Stimulated activated CD8-positive, alpha-beta memory T cell treated with anti-CD3 and anti-CD28 coated beads, Interleukin-15, amount 100 ng/mL, for 24 hours (primary cell): ENCODE data around the gene TMEM81.

Source experiments
- DNase-seq: peaks from one replicate; pipeline ENCODE4 v3.0.0-alpha.2; 2020; ENCODE audit warnings: low read depth

The TMEM81 gene, protein sequence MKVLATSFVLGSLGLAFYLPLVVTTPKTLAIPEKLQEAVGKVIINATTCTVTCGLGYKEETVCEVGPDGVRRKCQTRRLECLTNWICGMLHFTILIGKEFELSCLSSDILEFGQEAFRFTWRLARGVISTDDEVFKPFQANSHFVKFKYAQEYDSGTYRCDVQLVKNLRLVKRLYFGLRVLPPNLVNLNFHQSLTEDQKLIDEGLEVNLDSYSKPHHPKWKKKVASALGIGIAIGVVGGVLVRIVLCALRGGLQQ

DNA sequence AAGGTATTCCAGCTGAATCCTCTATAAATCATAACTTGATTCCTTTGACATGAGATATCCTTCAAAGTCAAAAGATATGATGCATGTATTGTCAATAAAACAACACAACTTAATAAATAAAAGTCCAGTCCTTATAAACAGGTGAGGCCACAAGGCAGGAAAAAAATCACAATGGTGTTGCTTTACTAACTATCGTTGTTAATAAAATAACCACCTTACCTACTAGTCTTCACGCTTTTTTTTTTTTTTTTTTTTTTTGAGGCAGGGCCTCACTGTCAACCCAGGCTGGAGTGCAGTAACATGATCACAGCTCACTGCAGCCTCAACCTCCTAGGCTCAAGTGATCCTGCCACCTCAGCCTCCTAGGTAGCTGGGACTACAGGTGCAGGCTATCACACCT, at the start of gene TMEM81:
TSS of gene TMEM81 (minus strand) at position 101 of the 400 bp plus-strand sequence. CDS start 140 bp downstream, outside the sequence.
- no peak for DNase-seq

DNA sequence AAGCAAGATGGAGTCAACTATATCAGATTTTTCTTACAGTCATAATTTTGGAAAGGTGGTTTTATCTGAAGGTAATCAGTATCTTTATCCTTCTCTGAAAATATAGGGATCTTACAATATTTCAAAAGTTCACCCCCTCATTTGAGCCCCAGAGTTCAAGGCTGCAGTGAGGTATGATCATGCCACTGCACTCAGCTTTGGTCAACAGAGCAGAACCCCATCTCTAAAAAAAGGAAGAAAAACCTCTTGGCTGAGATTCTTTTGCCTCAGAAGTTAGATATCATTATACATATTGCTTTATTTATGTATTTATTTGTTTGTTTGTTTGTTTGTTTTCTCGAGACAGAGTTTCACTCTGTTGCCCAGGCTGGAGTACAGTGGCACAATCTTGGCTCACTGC, 49.0 kb upstream of the TMEM81 start:
- no peak for DNase-seq

DNA sequence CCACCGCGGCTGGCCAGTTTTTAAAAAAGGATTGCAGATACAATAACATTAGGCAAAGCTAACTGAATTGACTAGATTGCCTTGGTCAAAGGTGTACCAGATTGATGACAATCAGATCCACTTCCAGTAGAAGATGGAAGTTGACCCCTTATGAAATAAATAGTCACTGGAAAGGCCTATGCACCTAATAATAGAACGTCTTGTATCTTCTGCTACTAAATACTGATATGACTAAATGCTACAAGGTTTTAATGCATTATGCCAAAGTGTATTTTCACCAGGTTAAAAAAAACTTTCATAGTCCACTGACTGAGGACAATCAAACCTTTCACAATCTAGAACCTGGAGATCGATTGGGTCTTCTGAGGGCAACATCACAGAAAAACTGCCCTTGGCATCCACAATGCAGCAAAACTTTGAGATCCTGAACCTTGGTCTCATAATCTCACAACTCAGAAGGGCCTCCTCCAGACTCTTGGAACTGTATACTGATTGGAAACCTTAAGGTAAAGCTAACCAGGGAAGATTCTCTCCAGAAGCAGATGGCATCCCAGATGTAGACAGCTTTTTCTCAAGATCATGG, 45.3 kb upstream of the TMEM81 start:
- DNase-seq, result no peak

DNA sequence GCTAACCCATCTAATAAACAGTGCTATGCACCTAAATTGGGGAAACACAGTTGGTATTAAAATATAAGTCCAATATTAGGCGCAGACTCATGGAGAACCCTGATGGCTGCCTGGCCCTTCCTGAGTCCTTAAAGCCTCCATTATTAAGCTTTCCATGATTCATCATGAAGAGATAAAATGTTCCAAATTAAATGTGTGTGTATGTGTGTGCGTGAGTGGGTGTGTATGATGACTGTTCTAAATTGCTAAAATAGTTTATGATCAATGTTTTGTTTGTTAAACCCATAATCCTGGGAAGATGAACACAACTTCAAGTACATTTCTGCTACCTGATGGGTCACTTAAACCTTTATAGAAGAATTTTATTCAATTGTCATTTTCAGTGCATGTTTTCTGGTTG, 43.8 kb upstream of the TMEM81 start:
- DNase-seq, result no peak

DNA sequence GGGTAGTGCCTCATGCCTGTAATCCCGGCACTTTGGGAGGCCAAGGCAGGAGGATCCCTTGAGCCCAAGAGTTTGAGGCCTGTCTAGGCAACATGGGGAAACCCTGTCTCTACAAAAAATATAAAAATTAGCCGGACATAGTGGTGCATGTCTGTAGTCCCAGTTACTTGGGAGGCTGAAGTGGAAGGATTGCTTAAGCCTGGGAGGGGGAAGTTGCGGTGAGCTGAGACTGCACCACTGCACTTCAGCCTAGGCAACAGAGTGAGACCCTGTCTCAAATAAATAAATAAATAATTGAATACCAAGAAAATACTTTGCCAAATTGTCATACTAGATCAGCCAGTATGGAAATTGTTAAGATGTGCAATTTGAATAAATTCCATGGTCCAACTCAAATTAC, 43.4 kb upstream of the TMEM81 start:
- no peak for DNase-seq

DNA sequence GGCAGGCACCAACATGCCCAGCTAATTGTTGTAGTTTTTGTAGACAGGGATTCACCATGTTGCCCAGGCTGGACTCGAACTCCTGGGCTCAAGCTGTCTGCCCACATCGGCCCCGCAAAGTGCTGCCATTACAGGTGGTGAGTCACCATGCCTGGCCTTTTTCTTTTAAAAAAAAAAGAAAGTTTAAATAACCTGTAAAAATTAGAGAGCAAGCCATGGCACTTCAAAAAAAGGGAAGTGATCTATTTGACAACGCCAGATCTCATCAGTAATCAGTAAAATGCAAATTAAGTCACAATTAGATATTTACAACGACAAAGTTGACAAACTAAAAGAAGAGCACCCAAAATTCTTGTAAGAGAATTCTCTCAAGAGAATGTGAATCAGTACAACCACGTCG, 40.5 kb upstream of the TMEM81 start:
- DNase-seq, result no peak

DNA sequence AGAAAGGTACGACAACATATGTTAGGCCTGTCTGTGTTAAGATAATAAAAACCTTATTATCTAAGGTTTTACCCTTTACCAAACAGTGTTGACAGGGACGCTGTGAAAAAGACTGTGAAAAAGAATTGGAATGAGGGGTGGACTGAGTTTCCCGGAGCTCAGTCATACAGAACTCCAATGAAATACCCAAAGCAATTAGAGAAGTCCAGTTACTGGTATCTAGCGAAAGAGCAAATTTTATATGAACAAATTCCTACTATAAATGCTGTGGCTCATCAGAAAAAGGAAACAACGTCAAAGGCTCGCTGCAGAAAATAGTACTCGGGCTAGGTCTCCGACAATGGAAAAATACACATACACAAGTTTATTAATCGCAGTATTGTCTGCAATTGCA, 38.2 kb upstream of the TMEM81 start:
- no peak for DNase-seq

DNA sequence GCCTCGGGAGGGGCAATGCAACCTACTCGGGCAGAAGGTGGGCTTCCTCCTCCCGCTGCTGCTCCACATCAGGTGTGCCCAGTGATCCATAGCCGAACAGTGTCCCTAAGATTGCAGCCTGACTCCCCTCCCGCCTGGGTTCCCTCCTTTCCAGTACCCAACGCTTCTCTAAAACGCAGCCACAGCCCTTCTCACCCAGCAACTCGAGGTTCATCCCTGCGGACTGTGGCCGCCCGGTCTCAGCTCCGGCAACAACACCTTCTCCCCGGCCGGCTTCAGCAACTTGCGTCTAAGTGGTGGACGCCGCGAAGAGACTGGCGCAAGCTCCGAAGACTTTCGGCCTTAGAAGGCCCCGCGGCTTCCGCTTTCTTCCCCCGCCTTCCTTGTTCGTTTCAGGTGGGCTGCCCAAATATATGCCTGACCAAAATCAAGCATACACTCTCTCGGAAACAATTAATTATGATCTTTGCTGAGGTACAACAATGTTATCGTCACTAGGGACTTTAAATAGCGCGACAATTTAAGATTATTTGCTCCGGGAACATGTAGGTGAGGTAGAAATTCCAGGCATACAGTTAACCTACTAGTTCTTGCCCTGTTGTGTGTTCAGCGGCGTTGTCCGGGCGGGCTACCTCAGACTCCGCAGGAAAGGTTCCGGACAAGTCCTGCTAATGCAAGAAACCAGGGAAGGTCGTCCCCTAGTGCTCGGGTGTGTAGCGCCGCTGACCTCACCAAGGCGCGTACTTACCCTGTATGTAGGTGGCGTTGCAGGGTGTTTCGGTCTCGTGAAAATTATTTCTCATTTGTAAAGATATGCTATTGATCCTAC, 37.6 kb upstream of the TMEM81 start, which contains the start of gene RBBP5:
TSS of gene RBBP5 (minus strand) at position 319 of the 829 bp plus-strand sequence. CDS start at position 214, 105 bp downstream.
- DNase-seq, result peak; percentile 88

DNA sequence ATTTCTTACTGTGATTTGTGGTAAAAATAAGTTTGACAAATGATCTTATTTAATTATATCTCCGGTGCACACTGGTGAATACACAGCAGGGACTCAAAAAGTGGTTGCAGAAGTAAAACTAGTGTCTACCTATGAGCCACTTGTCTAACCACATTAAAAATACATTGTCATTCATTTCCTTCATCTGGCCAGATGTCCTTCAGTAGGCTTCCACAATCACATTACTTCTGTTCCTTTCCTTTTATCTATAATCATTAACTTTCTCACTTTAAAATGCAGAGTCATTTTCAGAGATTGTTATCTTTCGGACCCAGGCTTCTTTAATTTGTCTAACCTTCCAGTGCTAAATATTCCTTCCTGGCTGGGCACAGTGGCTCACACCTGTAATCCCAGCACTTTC, 34.5 kb upstream of the TMEM81 start:
- no peak for DNase-seq

DNA sequence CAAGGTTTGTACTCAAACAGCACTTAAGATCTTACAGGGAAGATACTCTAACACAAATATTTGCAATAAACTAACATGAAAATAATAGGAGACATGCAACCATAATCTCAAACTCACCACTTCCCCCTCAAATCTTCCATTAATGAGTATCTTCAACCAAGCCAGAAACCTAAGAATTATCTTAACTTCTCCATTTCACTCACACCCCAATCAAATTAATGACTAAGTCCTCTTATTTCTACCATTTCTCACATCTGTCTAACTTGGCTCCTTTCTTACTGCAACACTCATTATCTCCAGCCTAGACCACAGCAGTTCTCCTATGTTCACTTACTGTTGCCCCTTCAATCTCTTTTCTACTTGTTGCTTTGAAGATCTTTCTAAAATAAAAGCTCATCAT, 27.1 kb upstream of the TMEM81 start:
- DNase-seq, result no peak

DNA sequence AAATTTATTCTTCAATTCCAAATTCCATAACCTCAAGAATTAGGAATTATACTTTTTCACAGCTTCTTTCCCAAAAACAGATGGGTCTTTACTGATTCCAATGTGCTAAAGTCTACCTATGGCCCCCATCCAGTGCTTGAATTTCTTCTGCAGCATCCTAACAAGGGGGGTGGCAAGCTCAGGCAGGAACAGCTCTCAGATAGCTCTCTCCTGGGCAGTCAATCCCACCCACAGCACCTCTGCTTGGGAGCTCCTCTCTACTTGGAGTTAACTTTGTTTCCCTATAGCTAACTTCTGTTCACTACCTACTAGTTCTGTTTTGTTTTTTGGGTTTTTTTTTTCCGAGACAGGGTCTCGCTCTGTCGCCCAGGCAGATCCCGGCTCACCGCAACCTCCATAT, 25.5 kb upstream of the TMEM81 start:
- DNase-seq, result no peak

DNA sequence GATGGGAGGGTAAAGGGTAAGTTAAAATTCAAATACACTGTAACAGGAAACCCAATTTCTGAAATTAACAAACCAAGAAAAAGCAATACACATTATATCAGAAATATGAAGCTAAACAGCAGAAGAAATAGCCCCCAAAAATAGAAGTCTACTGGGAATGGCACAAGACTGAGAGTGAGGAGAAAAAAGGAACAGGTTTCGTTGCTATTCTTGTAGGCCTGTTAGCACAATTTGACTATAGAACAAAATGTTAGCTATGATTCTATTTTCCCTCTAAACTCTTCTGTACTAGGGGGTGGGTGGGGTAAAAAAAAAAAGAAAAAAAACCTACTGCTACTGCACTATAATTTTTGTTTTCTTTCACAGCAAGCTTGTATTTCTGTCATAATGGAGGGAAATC, 25.0 kb upstream of the TMEM81 start:
- DNase-seq, result no peak

DNA sequence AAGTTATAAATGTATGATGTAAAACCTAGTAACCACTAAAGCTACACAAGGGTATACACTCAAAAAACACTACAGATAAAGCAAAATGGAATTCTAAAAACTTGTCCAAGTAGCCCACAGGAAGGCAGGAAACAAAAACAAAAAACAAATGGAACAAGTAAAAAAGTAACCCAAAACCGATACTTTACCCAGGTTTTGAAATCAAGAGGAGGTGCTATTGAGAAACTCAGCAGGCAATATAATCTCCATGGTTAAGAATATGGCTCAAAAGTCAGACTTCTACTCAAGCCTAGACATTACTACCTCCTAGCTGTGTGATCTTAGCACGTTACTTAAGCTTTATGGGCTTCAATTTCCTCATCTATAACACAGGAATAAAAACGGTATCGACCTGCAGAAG, 24.2 kb upstream of the TMEM81 start:
- DNase-seq, result no peak

DNA sequence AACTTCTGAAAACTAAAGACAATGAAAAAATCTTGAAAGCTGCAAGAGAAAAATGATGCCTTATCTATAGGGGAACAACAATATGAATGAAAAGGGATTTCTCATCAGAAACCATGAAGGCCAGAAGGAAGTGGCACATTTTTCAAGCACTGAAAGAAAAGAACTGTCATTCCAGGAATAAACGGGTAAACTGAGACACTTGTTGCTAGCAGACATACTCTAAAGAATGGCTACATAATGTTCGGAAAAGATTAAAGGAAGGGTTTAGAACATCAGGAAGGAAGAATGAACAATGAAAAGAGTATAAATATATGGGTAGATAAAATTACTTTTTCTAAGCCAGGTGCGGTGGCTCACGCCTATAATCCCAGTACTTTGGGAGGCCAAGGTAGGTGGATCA, 23.1 kb upstream of the TMEM81 start:
- DNase-seq, result no peak

DNA sequence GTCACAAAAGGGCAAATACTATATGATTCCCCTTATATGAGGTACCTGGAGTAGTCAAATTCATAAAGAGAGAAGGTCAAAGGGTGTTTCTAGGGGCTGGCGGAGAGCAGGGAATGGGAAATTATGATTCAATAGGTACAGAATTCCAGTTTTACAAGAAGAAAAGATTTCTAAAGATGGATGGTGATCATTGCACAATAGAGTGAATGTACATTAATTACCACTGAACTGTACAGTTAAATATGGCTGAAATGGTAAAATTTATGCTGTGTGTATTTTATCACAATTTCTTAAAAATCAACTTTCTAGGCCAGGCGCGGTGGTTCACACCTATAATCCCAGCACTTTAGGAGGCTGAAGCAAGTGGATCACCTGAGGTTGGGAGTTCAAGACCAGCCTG, 18.1 kb upstream of the TMEM81 start:
- DNase-seq, result no peak

DNA sequence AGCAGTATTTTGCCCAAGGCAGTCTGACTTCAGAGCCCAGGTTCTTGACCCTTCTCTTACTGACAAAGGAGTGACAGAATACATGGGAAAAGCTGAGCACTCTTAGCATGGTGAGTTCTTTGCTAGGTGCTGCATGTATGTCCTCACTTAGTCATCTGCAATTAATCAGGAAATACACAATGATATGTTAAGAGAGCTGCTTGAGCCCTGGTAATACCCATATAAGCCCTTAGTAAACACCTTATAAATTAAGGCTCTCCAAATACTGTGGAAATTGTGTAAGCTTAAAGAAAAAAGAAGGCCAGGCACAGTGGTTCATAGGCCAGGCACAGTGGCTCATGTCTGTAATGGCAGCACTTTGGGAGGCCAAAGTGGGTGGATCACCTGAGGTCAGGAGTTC, 14.0 kb upstream of the TMEM81 start:
- no peak for DNase-seq

DNA sequence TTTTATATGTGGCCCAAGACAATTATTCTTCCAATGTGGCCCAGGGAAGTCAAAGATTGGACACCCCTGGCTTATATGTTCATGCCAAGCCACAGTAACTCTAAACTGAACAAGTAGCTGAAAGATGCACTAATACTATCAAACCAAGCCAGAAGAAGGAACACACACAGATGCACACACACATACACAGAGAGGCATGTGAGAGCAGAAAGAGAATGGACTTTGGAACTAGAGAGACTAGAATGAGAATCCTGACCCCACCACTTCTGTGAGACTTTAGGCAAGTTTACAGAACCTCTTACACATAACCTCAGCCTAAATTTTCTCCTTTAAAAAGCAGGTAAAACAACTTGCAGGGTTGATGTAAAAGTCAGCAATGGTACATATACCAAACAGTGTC, 11.2 kb upstream of the TMEM81 start:
- no peak for DNase-seq

DNA sequence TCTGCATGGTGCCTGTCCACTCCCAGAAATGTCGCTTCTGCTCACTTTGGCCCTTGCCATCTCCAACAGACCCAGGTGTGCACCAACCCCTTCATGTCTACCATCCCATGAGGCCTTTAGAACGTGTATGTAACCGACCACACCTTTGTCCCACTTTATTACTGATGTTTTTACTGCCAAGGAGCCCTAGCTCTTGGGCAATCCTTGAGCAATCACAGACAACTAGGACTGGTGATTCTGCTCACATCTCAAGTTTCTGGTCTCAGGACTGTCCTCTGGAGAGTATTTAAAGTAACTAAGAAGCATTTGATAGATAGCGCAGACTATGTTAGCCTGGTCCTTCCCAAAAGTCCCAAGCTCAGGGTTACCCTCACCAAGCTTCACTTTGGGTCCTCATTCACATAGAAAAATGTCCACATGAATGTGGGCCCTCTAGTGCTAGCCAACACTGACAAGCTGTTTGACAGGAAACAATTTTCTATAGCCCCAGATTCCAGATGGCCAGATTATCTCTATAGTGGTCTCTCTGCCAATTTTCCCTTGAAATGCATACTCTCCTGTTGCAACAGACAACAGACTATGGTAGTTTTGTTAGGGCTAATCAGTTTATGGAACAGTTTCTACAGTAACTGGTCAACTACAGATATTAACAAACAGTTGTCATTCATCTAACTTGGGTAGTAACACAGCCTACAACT, 6.9 kb upstream of the TMEM81 start:
- DNase-seq, result no peak

DNA sequence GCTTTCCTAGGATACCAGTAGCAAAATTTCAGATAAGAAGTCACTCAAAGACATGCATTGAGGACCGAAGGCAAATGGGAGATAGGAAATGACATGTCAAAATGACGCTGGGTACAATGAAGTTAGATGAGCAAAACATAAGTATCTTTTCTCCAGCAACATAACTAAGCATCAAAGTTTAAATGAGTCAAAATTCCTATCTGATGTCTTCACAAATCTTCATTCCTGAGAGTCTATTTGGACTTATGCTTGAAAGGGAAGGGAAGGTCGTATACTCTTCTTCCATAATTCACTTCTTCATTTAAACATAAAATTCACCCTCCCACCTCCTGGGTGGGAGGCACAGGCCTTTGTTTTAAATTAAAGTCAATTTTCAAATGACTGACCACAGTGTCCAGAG, 4.1 kb upstream of the TMEM81 start:
- no peak for DNase-seq

DNA sequence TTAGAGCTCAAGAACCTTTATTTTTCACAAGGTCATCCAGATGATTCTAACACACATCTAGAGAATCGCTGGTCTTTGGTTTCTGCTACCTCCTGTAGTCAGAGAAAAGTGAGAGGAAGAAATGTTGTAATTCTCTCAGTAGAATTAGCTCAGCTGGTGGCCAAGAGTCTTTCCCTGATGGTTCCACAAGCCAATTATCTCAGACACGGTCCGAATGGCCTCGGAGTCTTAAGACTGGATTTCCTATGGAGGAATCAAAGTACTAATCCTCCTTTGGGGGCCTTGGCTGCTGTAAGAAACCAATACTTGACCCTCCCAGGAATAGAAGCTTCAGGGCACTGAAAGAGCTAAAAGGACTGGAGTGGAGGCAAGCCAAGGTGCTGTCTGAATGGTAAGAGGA, 1.8 kb downstream of the TMEM81 start:
- DNase-seq, result no peak

DNA sequence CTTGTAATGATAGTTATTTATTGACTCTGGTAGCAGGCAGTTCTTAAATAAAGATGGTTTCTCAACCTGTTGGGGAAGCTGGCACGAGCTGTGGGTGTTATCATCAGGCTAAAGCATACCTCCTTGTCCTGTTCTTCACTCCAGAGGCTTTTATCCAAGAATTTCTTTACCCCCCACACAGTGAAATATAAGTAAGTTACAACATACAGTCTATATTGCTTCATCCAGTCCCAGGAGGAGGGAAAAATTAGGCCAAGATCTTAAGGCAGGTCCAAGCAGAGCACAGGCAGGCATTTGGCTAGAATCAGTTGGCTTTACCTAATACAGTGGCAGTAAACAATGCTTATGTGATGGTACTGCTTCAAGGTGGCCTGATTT, 6.3 kb downstream of the TMEM81 start:
- DNase-seq, result no peak

DNA sequence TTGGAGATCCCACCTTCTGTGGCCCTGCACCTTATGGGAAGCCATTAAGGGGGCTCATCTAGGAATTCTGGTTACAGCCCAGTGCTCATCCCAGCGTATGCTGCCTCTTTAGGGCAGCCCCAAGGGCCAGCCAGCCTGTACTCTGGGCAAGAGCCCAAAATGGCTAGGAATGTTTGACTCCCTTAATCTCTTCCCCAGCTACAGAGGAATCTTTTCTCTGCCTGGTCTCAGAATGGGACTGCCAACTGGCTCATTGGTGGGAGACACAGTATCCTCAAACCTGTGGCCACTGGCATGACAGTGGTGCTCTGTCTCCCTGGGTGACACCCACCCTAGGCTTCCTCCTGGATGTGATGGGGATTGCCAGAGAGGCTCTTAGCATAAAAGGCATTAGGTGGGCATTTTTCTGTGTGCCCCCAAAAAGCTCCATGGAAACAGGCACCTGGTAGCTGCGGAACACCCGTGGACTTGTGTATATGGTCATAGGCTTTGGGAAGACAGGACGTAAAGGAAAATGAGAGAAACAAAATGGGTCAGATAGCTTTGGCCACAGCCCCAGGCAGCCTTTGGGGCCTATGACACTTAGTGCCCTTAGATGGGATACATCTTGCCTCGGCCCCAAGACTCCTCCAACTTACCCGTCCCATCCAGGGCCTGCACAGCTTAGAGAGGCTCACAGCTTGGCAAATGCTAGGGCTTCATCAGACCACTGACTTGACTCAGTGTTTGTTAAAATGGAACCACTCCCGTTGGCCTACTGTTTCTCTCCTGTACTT, 6.9 kb downstream of the TMEM81 start:
- no peak for DNase-seq
